ENCODE results near the gene STN1.

The STN1 gene

GRCh38 chr10:103839872-103840739 is 77.9 kb downstream of the STN1 start:
- no peak for DNase-seq

- DNase-seq: no peak
Measured at GRCh38 chr10:103839519-103839871, 78.5 kb downstream of the STN1 start.

- DNase-seq: no peak
Measured at GRCh38 chr10:103838862-103839518, 79.0 kb downstream of the STN1 start.

- DNase-seq: no peak
Measured at GRCh38 chr10:103838070-103838395, 80.0 kb downstream of the STN1 start.

- DNase-seq: no peak
Measured at GRCh38 chr10:103837370-103838069, 80.5 kb downstream of the STN1 start.

- no peak for DNase-seq
Measured at GRCh38 chr10:103836861-103837260, 81.1 kb downstream of the STN1 start.

- DNase-seq: no peak
Measured at GRCh38 chr10:103836273-103836672, 81.7 kb downstream of the STN1 start.

- DNase-seq: no peak
Measured at GRCh38 chr10:103835096-103836050, 82.6 kb downstream of the STN1 start.

GRCh38 chr10:103834436-103835095 is 83.4 kb downstream of the STN1 start:
- no peak for DNase-seq

GRCh38 chr10:103833731-103834365 is 84.1 kb downstream of the STN1 start:
- DNase-seq: no peak

- no peak for DNase-seq
Measured at GRCh38 chr10:103832806-103833205, 85.2 kb downstream of the STN1 start.

All from COR-L47 (cell line).